Gastrocnemius medialis (tissue), 4 donors: ENCODE results near the gene GRIK4.

ENCODE experiments used
- POLR2A ChIP-seq, 2 donors: fragments of 450-650 bp; IDR thresholded peaks; one replicate each; pipeline ENCODE4 v1.6.1; 2017; ENCODE audit warnings: antibody characterized with exemption in 2 of 2, mild to moderate bottlenecking in 2 of 2, moderate library complexity in 2 of 2
- TF ChIP-seq, protein P1 (sequence below), 5 experiments: fragments of 450-650 bp in 3 of 5; fragments of 200-600 bp in 2 of 5; sonication (generic) in 2 of 5; IDR thresholded peaks in 4 of 5; conservative IDR thresholded peaks in 1 of 5; 1 replicate in 4 of 5; 2 replicates in 1 of 5; pipeline ENCODE4 v1.5.1; 2016 to 2019; ENCODE audit warnings: antibody characterized with exemption in 5 of 5, mild to moderate bottlenecking in 3 of 5, moderate library complexity in 3 of 5

DNA sequence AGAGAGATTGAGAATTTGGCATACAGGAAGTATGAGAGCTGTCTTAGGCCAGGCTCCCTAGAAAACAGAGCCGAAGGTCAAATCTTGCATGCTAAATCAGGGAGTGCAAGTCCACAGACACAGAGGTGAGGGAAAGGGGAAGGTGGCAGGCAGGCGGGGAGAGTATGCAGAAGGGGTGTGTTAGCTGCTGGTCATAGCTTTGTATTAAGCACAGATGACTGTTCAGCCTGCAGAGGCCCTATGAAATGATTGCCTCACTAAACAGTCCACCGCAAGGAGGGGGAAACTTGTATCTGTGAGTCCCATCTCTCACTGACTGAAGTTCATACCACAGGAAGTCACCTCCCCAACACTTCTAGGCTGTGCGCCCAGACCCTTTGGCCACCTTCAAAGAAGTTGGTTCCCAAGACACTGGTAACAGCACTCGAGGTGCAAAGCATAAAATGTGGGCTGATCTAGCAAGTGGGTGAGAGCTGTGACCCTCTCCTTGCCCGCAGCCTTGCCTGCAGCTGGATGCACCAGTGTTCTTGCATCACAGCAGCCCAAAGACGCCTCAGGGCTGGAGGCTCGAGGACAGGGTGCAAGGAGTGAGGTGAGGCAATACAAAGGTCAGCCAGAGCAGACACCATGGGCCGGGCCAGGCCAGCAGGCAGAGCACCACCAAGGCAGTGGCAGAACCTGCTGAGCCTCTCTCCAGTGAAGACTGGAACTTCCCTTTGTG, 397.1 kb downstream of the GRIK4 start:
- TF ChIP-seq, protein P1, sequence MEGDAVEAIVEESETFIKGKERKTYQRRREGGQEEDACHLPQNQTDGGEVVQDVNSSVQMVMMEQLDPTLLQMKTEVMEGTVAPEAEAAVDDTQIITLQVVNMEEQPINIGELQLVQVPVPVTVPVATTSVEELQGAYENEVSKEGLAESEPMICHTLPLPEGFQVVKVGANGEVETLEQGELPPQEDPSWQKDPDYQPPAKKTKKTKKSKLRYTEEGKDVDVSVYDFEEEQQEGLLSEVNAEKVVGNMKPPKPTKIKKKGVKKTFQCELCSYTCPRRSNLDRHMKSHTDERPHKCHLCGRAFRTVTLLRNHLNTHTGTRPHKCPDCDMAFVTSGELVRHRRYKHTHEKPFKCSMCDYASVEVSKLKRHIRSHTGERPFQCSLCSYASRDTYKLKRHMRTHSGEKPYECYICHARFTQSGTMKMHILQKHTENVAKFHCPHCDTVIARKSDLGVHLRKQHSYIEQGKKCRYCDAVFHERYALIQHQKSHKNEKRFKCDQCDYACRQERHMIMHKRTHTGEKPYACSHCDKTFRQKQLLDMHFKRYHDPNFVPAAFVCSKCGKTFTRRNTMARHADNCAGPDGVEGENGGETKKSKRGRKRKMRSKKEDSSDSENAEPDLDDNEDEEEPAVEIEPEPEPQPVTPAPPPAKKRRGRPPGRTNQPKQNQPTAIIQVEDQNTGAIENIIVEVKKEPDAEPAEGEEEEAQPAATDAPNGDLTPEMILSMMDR (IDR thresholded peaks at IDR 0.05 in 4 of 5, conservative IDR thresholded peaks at IDR 0.05 in 1 of 5): no peak
- TF ChIP-seq POLR2A (IDR thresholded peaks at IDR 0.05): no peak
